HepG2 (cell line): ENCODE measurements around the gene DDX50. TPM values are rescaled to one million over a fixed set of nuclear protein-coding genes. Genes with fewer than 3 reads are reported as not detected.

Experiments
- FOXA3 ChIP-seq: IDR thresholded peaks from 2 replicates; pipeline ENCODE4 v1.6.1; 2016; ENCODE audit warnings: missing genetic modification reagents, missing compliant biosample characterization
- HNF1B ChIP-seq: sonication (generic); formaldehyde crosslinking; IDR thresholded peaks from 2 replicates; pipeline ENCODE4 v1.5.1; 2020; ENCODE audit warnings: mild to moderate bottlenecking, moderate library complexity, missing genetic modification reagents
- MTA1 ChIP-seq: sonication (generic); formaldehyde crosslinking; IDR thresholded peaks from 2 replicates; pipeline ENCODE4 v1.4.0; 2020; ENCODE audit warnings: missing genetic modification reagents, mild to moderate bottlenecking, borderline replicate concordance
- MTF2 ChIP-seq: sonication (generic); formaldehyde crosslinking; IDR thresholded peaks from 2 replicates; pipeline ENCODE4 v1.5.0; 2020; ENCODE audit warnings: missing genetic modification reagents, borderline replicate concordance
- PLSCR1 ChIP-seq: sonication (generic); formaldehyde crosslinking; IDR thresholded peaks from 2 replicates; pipeline ENCODE4 v1.5.0; 2020; ENCODE audit warnings: missing genetic modification reagents, mild to moderate bottlenecking, borderline replicate concordance
- RAD21 ChIP-seq: fragments of 450-650 bp; formaldehyde crosslinking; IDR thresholded peaks from 2 replicates; pipeline ENCODE4 v1.5.0; 2020; ENCODE audit warnings: mild to moderate bottlenecking
- SALL1 ChIP-seq: sonication (generic); formaldehyde crosslinking; IDR thresholded peaks from 2 replicates; pipeline ENCODE4 v1.8.0; 2022; ENCODE audit warnings: mild to moderate bottlenecking, missing genetic modification reagents
- TBL1XR1 ChIP-seq: fragments of 150-350 bp; IDR thresholded peaks from 2 replicates; pipeline ENCODE4 v1.6.1; 2014; ENCODE audit warnings: borderline replicate concordance, low read length; ENCODE audit not compliant: partially characterized antibody
- ZBTB43 ChIP-seq: sonication (generic); formaldehyde crosslinking; conservative IDR thresholded peaks from 2 replicates; pipeline ENCODE4 v1.4.0; 2020; ENCODE audit warnings: missing genetic modification reagents
- ZIK1 ChIP-seq: sonication (generic); formaldehyde crosslinking; IDR thresholded peaks from 2 replicates; pipeline ENCODE4 v1.5.0; 2020; ENCODE audit warnings: mild to moderate bottlenecking, low read depth, missing genetic modification reagents, borderline replicate concordance
- ZNF430 ChIP-seq: sonication (generic); formaldehyde crosslinking; IDR thresholded peaks from 2 replicates; pipeline ENCODE4 v1.9.0; 2021; ENCODE audit warnings: mild to moderate bottlenecking, missing genetic modification reagents
- ZNF678 ChIP-seq: sonication (generic); formaldehyde crosslinking; IDR thresholded peaks from 2 replicates; pipeline ENCODE4 v1.4.0; 2020; ENCODE audit warnings: mild to moderate bottlenecking, missing genetic modification reagents
- ZNF746 ChIP-seq: sonication (generic); formaldehyde crosslinking; IDR thresholded peaks from 2 replicates; pipeline ENCODE4 v1.8.0; 2022; ENCODE audit warnings: mild to moderate bottlenecking, missing genetic modification reagents
- ZNF878 ChIP-seq: sonication (generic); formaldehyde crosslinking; IDR thresholded peaks from 2 replicates; pipeline ENCODE4 v1.8.1; 2023; ENCODE audit warnings: mild to moderate bottlenecking, missing genetic modification reagents, moderate library complexity
- polyA plus RNA-seq, 8 experiments: library from polyadenylated mRNA; depleted of rRNA in 3 of 8; stranded (reverse) in 7 of 8; unstranded in 1 of 8; fragments of >200 nt; fragmentation: Illumina TruSeq in 4 of 8; extraction: Trizol in 4 of 8; gene quantifications; 2 replicates each; pipeline versions ENCODE4 v1.2.1 to v1.2.3, GENCODE V29; 2011 to 2016; ENCODE audit warnings: low read depth in 4 of 8, missing spikeins in 1 of 8, mixed read lengths in 1 of 8; ENCODE audit not compliant: insufficient read depth in 1 of 8
- total RNA-seq, 5 experiments: library from RNA; depleted of rRNA; stranded (reverse); fragments of >200 nt; fragmentation: Illumina TruSeq; extraction: Trizol; gene quantifications; 2 replicates each; pipeline ENCODE4 v1.2.3, GENCODE V29; 2016; ENCODE audit warnings: low read depth in 1 of 5
- TF ChIP-seq, protein P1 (sequence below): sonication (generic); formaldehyde crosslinking; IDR thresholded peaks from 2 replicates; pipeline ENCODE4 v1.5.1; 2020; ENCODE audit warnings: missing genetic modification reagents, mild to moderate bottlenecking, borderline replicate concordance
- TF ChIP-seq, protein P2 (sequence below): sonication (generic); formaldehyde crosslinking; IDR thresholded peaks from one replicate; pipeline ENCODE4 v1.5.1; 2020; ENCODE audit warnings: mild to moderate bottlenecking, missing genetic modification reagents; ENCODE audit errors: not compliant biosample characterization

DDX50 gene
- total and polyA plus RNA-seq, 2 of the 13 experiments (the other 11 are each of a cell fraction or from before 2014, with no cell fraction given) = 19.0 to 38.2 TPM

- no peak for TF ChIP-seq ZBTB43
- TF ChIP-seq ZNF678 (CRISPR knock-in tag) = 0 out of 2 replicates have a peak, but pooled peaks have one; percentile 57
- no peak for TF ChIP-seq PLSCR1
- TF ChIP-seq ZIK1 = peak; percentile 79; the same call in 1 of the 2 replicates
- peak; percentile 46 for TF ChIP-seq FOXA3 (CRISPR knock-in tag)
- peak; percentile 88 for TF ChIP-seq ZNF430 (CRISPR knock-in tag)
- peak; percentile 81; the same call in 1 of the 2 replicates for TF ChIP-seq SALL1 (CRISPR knock-in tag)
- TF ChIP-seq ZNF878 = peak; percentile 75; the same call in 1 of the 2 replicates
- TF ChIP-seq, protein P1, sequence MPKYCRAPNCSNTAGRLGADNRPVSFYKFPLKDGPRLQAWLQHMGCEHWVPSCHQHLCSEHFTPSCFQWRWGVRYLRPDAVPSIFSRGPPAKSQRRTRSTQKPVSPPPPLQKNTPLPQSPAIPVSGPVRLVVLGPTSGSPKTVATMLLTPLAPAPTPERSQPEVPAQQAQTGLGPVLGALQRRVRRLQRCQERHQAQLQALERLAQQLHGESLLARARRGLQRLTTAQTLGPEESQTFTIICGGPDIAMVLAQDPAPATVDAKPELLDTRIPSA (CRISPR knock-in tag) = no peak
- peak; percentile 80; the same call in 1 of the 2 replicates for TF ChIP-seq MTA1 (CRISPR knock-in tag)
- no peak; the same call in none of the 2 replicates for TF ChIP-seq HNF1B (CRISPR knock-in tag)
- TF ChIP-seq, protein P2, sequence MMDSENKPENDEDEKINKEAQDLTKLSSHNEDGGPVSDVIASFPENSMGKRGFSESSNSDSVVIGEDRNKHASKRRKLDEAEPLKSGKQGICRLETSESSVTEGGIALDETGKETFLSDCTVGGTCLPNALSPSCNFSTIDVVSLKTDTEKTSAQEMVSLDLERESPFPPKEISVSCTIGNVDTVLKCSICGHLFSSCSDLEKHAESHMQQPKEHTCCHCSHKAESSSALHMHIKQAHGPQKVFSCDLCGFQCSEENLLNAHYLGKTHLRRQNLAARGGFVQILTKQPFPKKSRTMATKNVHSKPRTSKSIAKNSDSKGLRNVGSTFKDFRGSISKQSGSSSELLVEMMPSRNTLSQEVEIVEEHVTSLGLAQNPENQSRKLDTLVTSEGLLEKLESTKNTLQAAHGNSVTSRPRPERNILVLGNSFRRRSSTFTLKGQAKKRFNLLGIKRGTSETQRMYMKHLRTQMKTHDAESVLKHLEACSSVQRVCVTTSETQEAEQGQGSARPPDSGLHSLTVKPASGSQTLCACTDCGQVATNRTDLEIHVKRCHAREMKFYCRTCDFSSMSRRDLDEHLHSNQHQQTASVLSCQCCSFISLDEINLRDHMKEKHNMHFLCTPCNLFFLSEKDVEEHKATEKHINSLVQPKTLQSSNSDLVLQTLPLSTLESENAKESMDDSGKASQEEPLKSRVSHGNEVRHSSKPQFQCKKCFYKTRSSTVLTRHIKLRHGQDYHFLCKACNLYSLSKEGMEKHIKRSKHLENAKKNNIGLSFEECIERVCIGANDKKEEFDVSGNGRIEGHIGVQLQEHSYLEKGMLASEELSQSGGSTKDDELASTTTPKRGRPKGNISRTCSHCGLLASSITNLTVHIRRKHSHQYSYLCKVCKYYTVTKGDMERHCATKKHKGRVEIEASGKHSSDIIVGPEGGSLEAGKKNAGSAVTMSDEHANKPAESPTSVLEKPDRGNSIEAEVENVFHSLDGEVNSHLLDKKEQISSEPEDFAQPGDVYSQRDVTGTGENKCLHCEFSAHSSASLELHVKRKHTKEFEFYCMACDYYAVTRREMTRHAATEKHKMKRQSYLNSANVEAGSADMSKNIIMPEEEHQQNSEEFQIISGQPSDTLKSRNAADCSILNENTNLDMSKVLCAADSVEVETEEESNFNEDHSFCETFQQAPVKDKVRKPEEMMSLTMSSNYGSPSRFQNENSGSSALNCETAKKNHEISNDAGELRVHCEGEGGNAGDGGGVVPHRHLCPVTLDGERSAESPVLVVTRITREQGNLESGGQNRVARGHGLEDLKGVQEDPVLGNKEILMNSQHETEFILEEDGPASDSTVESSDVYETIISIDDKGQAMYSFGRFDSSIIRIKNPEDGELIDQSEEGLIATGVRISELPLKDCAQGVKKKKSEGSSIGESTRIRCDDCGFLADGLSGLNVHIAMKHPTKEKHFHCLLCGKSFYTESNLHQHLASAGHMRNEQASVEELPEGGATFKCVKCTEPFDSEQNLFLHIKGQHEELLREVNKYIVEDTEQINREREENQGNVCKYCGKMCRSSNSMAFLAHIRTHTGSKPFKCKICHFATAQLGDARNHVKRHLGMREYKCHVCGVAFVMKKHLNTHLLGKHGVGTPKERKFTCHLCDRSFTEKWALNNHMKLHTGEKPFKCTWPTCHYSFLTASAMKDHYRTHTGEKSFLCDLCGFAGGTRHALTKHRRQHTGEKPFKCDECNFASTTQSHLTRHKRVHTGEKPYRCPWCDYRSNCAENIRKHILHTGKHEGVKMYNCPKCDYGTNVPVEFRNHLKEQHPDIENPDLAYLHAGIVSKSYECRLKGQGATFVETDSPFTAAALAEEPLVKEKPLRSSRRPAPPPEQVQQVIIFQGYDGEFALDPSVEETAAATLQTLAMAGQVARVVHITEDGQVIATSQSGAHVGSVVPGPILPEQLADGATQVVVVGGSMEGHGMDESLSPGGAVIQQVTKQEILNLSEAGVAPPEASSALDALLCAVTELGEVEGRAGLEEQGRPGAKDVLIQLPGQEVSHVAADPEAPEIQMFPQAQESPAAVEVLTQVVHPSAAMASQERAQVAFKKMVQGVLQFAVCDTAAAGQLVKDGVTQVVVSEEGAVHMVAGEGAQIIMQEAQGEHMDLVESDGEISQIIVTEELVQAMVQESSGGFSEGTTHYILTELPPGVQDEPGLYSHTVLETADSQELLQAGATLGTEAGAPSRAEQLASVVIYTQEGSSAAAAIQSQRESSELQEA = no peak
- no peak for TF ChIP-seq TBL1XR1
- no peak; the same call in 1 of the 2 replicates for TF ChIP-seq ZNF746 (CRISPR knock-in tag)
- 0 out of 2 replicates have a peak, but pooled peaks have one; percentile 45 for TF ChIP-seq MTF2 (CRISPR knock-in tag)
- peak; percentile 33 for TF ChIP-seq RAD21 (CRISPR knock-in tag)
Measured at GRCh38 chr10:68900427-68901104, 549 bp upstream of the DDX50 start (continued).
